Adrenal gland (tissue), 12 donors: ENCODE results near the gene SORBS1. TPM values are rescaled to one million over a fixed set of nuclear protein-coding genes. Genes with fewer than 3 reads are reported as not detected.

Experiments used
- DNase-seq, 7 donors: peaks; one replicate each; pipeline ENCODE4 v3.0.0-alpha.2; 2019 to 2020
- H3K27ac ChIP-seq, 5 donors: fragments of 200-600 bp; sonication (generic) in 4 of 5; 1 replicate in 3 of 5; 2 replicates in 2 of 5; pipeline versions ENCODE4 v1.5.1 to v1.8.0; 2016 to 2020; ENCODE audit warnings: mild to moderate bottlenecking in 1 of 5
- H3K27me3 ChIP-seq: fragments of 200-600 bp; 2 replicates; pipeline ENCODE4 v1.8.0; 2021
- H3K36me3 ChIP-seq, 2 donors: fragments of 200-600 bp; replicated peaks in 1 of 2; 1 replicate in 1 of 2; 2 replicates in 1 of 2; pipeline versions ENCODE4 v1.5.1 to v1.8.0; 2018 to 2022
- H3K4me1 ChIP-seq, 2 donors: fragments of 200-600 bp; replicated peaks in 1 of 2; 1 replicate in 1 of 2; 2 replicates in 1 of 2; pipeline versions ENCODE4 v1.5.1 to v1.8.0; 2018 to 2021
- H3K4me3 ChIP-seq, 4 donors: fragments of 200-600 bp; sonication (generic) in 3 of 4; one replicate each; pipeline ENCODE4 v1.5.1; 2016 to 2018
- H3K9me3 ChIP-seq, 3 donors: fragments of 200-600 bp; sonication (generic) in 1 of 3; replicated peaks in 1 of 3; 1 replicate in 2 of 3; 2 replicates in 1 of 3; pipeline versions ENCODE4 v1.5.1 to v1.8.0; 2016 to 2021
- POLR2A ChIP-seq, 2 donors: fragments of 450-650 bp; IDR thresholded peaks; one replicate each; pipeline ENCODE4 v1.6.1; 2017; ENCODE audit warnings: antibody characterized with exemption in 2 of 2, mild to moderate bottlenecking in 2 of 2, moderate library complexity in 1 of 2
- WGBS, 4 donors: extraction: QIAGEN DNeasy Blood & Tissue Kit in 2 of 4; methylation state at CpG; one replicate each; pipeline versions ENCODE4 v1.1.5 to v1.1.7; 2013 to 2017; 5-methylcytosine and 5-hydroxymethylcytosine counted together
- intact Hi-C, 2 donors: fragments of 100-400 bp; cut with DNase I; formaldehyde crosslinking; loops; one replicate each; pipeline versions ENCODE4 v1.14.1 to v1.15.0; 2022 to 2023
- polyA plus RNA-seq, 3 donors: library from polyadenylated mRNA; stranded (reverse); fragments of 200-250 nt in 2 of 3; fragments of 350-450 nt in 1 of 3; fragmentation: Illumina TruSeq in 1 of 3; extraction: RNeasy Lipid Tissue Mini Kit (QIAGEN cat#74804) in 1 of 3; gene quantifications; one replicate each; pipeline ENCODE4 v1.2.3, GENCODE V29; 2013 to 2014
- total RNA-seq, 9 donors: library from RNA; depleted of rRNA in 4 of 9; stranded (reverse); fragments of >200 nt in 4 of 9; fragments of 120-200 nt in 1 of 9; fragmentation: NEBNext Ultra II Directional in 1 of 9; extraction: Animal tissue kit (Norgen Biotek cat#: 25700) in 1 of 9; gene quantifications; one replicate each; pipeline versions ENCODE4 v1.1.0 to v1.2.4, GENCODE V29; 2013 to 2023
- TF ChIP-seq, protein P1 (sequence below), 6 experiments: fragments of 450-650 bp in 4 of 6; fragments of 200-600 bp in 2 of 6; sonication (generic) in 1 of 6; IDR thresholded peaks; 1 replicate in 5 of 6; 2 replicates in 1 of 6; pipeline versions ENCODE4 v1.5.1 to v1.8.0; 2016 to 2021; ENCODE audit warnings: antibody characterized with exemption in 6 of 6, mild to moderate bottlenecking in 2 of 6, moderate library complexity in 1 of 6
- donor health status: healthy with polysubstance abuse.
- donor health status: Bipolar disorder and iron deficiency.
- donor health status: DM: yes; HTN: yes; CAD: no.
- donor health status: DM: no; HTN: no; CAD: no.
- donor health status: DM: no; HTN: no; CAD: no.
- donor health status: DM: yes; HTN: yes; CAD: no.

The SORBS1 gene
- total and polyA plus RNA-seq, 12 donors: 9.5 to 43.4 (median 19.0) TPM

DNA sequence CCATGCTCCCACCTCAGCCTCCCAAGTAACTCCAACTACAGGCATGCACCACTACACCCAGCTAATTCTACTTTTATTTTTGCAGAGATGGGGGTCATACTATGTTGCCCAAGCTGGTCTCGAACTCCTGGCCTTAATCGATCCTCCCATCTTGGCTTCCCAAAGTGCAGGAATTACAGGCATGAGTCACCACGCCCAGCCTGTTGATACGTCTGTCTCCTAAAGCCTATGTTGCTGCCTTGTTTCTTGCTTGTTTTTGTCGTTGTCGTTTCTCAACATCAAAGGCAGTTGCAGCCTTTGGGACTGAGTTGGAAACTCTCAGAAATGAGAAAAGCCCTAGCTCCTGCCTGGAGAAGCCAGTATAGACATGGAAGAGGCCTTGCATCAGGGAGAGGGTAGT is 49.9 kb downstream of the SORBS1 start:
- Histone ChIP-seq H3K36me3 (no peaks in the 10 kb centered on the region), H3K9me3 (no peaks in the 10 kb centered on the region), H3K4me3 (no peak overlapping the region), H3K27ac (no peak overlapping the region), H3K27me3 (no peaks in the 10 kb centered on the region), H3K4me1 (peaks cover 0 to 18% of the 10 kb centered on the region in 2 donors)
- intact Hi-C loops: no loop called here
- DNase-seq: no peak
- 81 to 88% (median 85%) methylated on average over 6 of the region's 6 CpGs for WGBS, 4 donors
- TF ChIP-seq, protein P1, sequence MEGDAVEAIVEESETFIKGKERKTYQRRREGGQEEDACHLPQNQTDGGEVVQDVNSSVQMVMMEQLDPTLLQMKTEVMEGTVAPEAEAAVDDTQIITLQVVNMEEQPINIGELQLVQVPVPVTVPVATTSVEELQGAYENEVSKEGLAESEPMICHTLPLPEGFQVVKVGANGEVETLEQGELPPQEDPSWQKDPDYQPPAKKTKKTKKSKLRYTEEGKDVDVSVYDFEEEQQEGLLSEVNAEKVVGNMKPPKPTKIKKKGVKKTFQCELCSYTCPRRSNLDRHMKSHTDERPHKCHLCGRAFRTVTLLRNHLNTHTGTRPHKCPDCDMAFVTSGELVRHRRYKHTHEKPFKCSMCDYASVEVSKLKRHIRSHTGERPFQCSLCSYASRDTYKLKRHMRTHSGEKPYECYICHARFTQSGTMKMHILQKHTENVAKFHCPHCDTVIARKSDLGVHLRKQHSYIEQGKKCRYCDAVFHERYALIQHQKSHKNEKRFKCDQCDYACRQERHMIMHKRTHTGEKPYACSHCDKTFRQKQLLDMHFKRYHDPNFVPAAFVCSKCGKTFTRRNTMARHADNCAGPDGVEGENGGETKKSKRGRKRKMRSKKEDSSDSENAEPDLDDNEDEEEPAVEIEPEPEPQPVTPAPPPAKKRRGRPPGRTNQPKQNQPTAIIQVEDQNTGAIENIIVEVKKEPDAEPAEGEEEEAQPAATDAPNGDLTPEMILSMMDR (IDR thresholded peaks at IDR 0.05): no peak
- TF ChIP-seq POLR2A (IDR thresholded peaks at IDR 0.05): no peak

DNA sequence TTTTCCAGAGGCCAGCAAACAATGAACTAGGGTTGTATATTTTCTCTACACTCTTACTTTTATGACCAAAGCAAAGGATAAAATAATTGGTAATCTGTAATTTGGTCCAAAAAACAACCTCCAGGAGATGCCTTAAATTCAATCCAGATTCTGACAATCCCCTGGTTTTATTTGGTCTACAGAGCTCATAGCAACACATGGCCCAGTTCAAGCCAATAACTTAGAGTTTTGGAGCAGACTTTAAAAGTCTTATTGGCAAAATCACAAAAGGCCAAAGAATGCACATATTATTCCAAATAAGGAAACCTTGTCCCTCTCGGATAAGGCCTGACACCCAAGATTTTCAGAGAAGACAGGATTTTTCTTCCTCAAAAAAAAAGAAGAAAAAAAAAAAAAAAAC is 51.9 kb downstream of the SORBS1 start:
- TF ChIP-seq POLR2A (IDR thresholded peaks at IDR 0.05): no peak
- TF ChIP-seq, protein P1 (IDR thresholded peaks at IDR 0.05): no peak
- WGBS, 4 donors: 60 to 71% (median 63%) methylated on average over 1 of the region's 1 CpG
- Histone ChIP-seq H3K27ac (peak overlapping the region in 2 of 5 donors; percentile 72 to 80), H3K27me3 (no peaks in the 10 kb centered on the region), H3K4me3 (no peak overlapping the region), H3K4me1 (peaks cover 0 to 18% of the 10 kb centered on the region in 2 donors), H3K9me3 (no peaks in the 10 kb centered on the region), H3K36me3 (no peaks in the 10 kb centered on the region)
- no peak for DNase-seq
- intact Hi-C loops: no loop called here

DNA sequence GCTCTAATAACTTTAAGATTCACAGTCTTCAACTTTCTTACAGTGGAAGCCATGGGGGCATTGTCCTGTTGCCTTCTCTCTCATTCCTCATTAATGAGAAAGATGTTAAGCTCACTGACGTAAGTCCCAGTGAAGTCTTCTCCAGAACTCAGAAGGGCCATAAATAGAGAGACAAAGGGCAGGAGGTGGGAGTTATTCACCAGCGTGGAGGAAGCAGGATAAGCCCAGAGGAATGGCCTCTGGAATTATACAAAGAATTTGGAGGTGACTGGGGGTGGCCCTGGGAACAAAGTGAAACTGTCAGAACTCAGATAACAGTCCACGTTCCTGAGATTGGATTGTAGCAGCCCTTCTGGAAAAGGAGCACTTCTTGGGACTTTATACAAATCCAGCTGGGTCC is 52.4 kb downstream of the SORBS1 start:
- no peaks in the 10 kb centered on the region for H3K36me3 ChIP-seq
- peak overlapping the region in 2 of 5 donors; percentile 72 to 80 for H3K27ac ChIP-seq
- WGBS, 4 donors: 51 to 71% (median 61%) methylated on average over 3 of the region's 3 CpGs
- no peak for TF ChIP-seq POLR2A (IDR thresholded peaks at IDR 0.05)
- TF ChIP-seq, protein P1 (IDR thresholded peaks at IDR 0.05): no peak
- peak in 4 of 7 donors; percentile 10 to 65 (median 34) for DNase-seq
- H3K4me1 ChIP-seq: peaks cover 0 to 15% of the 10 kb centered on the region in 2 donors
- no peaks in the 10 kb centered on the region for H3K9me3 ChIP-seq
- intact Hi-C loops: no loop called here
- no peaks in the 10 kb centered on the region for H3K27me3 ChIP-seq
- no peak overlapping the region for H3K4me3 ChIP-seq

DNA sequence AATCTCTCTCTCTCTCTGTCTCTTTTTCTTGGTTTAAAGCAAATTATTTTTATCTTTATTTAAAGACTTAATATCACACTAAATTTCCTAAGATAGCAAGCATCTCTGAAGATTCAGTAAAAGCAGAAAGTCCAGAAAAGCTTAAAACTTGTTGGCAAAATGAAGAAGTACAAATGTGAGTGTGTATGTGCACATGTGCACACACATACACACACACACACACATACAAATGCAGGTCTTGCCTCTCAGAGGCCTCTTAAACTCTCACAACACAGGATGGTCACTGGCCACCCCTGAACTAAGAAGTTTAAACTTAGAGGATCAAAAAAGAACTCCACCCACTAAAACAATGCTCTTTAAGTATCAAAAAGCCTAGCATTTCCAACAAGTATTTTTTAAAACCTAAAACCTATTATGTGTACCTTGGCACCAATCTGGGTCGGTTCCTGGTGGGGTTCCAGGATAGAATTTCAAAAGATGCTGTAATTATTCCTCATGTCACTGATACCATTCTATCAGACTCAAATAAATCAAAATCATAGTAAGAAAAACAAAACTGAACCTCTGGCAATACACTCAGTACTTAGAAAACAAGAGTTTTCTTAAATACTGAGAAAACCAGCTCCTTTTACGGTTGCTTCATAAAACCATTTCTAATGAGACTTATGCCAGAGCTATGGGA is 55.0 kb downstream of the SORBS1 start:
- Histone ChIP-seq H3K27me3 (no peaks in the 10 kb centered on the region), H3K36me3 (no peaks in the 10 kb centered on the region), H3K27ac (peak overlapping the region in 3 of 5 donors; percentile 23 to 45 (median 33)), H3K9me3 (no peaks in the 10 kb centered on the region), H3K4me1 (peaks cover 0 to 15% of the 10 kb centered on the region in 2 donors), H3K4me3 (no peak overlapping the region)
- TF ChIP-seq, protein P1 (IDR thresholded peaks at IDR 0.05): no peak
- intact Hi-C loops: no loop called here
- 50 to 62% (median 55%) methylated on average over 2 of the region's 2 CpGs for WGBS, 4 donors
- DNase-seq: no peak
